NK-92 (cell line): ENCODE data around the gene LINGO1.

ENCODE experiments used
- DNase-seq: peaks from one replicate; lab custom pipeline; 2025; ENCODE audit not compliant: unreplicated experiment; lab: John Stamatoyannopoulos, UW

Gene LINGO1

GRCh38 chr15:77617476-77618230, 15.1 kb downstream of the LINGO1 start:
- DNase-seq: no peak

GRCh38 chr15:77616072-77616471, 16.6 kb downstream of the LINGO1 start:
- no peak for DNase-seq

- DNase-seq: no peak
Measured at GRCh38 chr15:77615472-77615871, 17.2 kb downstream of the LINGO1 start.

GRCh38 chr15:77614251-77614806, 18.4 kb downstream of the LINGO1 start:
- no peak for DNase-seq

DNA sequence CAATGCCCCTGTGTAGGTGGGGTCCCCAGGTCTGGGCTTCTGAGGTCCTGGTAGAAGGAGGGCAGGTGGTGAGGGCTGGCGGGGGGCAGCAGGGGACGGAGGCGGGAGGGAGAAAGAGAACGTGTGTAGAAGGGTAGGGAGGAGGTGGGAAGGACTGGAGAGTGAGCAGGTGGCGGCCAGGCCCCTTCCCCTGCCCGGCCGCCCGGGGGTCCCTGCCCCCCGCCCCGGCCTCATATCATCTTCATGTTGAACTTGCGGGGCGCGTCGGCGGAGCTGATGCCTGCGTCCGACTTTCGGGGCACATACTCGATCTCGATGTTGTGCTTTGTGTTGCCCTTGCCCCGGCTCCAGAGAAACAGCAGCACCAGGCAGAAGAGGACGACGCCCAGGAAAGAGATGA, 18.9 kb downstream of the LINGO1 start:
- DNase-seq: no peak

- DNase-seq: no peak
Measured at GRCh38 chr15:77612958-77613601, 19.6 kb downstream of the LINGO1 start.

DNA sequence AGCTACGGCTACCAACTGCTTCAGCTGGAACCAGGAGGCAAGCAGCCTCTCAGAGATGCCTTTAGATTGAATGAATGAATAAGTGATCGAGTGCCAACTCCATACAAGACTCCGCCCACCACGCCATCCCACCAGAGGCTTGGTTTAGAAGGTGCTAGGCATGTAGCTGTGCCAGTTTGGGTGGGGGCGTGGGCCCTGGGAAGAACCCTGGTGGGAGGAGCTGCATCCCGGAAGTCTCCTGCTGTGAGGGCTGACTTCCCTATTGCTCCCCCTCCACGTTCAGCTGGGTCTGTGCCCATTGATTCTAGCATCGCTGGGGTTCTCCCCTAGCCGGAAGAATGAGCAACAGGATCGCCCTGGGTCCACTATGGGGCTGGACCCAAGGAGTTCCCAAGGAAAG, 20.9 kb downstream of the LINGO1 start:
- no peak for DNase-seq

DNA sequence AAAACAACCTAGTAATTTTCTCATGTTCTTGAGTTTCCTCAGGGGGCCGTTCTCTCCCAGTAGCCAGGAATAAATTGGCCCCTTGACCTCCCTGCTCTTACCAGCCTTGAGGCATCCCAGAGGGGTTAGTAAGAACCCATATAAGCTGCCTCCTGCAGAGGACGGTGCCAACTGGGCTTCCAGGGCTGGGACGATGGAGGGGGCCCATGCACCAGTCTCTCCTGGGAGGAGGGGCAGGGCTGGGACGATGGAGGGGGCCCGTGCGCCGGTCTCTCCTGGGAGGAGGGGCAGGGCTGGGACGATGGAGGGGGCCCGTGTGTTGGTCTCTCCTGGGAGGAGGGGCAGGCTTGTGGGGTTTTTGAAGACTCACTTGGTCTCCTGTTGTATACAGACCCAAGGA, 22.0 kb downstream of the LINGO1 start:
- DNase-seq: no peak

- DNase-seq: no peak
Measured at GRCh38 chr15:77609558-77609957, 23.2 kb downstream of the LINGO1 start.

GRCh38 chr15:77608774-77609173, 23.9 kb downstream of the LINGO1 start:
- no peak for DNase-seq

DNA sequence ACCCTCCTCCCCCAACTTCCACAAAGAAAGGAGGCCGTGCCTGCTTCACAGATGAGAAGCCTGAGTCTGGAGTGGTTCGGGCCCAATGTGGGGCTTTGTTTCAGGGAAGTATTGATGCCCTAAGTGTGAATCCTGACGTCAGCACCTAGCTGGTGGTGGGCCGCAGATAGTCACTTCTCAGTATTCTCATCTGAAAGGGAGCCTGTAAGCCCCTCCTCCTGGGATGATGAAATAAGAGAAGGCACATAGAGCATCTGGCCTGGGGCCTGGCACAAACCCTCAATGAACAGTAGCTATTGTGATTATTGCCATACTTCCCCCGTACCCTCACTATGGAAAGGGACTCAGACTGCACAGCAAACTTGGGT, 24.8 kb downstream of the LINGO1 start:
- no peak for DNase-seq

DNA sequence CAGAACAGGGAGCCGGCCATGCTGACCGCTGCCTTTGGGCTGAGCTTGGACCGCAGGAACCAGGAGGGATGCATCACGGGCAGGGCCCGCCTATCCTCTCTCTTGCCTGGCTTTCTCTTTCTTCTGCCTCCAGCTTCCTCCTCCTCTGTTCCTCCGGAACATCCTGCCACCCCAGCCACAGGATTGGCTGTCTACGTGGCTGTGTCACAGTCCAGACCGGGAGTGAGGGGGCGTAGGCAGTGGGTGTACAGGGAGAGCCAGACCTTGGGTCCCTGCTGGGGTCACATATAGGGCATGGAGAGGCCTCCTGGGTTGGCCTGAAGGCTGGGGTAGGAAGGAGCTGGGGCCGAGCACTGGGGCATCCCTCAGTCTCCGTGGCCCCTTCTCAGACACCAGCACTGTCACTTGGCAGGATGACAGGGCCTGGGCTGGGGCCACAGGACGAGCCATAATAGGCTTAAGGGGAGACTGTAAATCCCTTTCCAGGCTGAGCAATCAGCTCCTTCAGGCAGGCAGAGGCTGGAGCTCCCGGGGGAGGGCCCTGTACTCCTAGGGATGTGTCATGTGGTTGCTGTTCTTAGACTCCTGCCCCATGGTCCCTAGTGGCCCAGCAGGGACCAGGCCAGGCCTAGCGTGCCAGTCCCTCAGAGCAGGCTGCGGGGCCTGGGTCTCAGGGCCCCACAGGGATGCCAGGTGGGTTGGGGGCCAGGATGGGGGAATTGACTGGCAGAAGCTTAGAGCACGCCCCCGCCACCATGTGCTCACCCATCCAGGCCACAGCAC, 25.4 kb downstream of the LINGO1 start:
- DNase-seq: no peak

DNA sequence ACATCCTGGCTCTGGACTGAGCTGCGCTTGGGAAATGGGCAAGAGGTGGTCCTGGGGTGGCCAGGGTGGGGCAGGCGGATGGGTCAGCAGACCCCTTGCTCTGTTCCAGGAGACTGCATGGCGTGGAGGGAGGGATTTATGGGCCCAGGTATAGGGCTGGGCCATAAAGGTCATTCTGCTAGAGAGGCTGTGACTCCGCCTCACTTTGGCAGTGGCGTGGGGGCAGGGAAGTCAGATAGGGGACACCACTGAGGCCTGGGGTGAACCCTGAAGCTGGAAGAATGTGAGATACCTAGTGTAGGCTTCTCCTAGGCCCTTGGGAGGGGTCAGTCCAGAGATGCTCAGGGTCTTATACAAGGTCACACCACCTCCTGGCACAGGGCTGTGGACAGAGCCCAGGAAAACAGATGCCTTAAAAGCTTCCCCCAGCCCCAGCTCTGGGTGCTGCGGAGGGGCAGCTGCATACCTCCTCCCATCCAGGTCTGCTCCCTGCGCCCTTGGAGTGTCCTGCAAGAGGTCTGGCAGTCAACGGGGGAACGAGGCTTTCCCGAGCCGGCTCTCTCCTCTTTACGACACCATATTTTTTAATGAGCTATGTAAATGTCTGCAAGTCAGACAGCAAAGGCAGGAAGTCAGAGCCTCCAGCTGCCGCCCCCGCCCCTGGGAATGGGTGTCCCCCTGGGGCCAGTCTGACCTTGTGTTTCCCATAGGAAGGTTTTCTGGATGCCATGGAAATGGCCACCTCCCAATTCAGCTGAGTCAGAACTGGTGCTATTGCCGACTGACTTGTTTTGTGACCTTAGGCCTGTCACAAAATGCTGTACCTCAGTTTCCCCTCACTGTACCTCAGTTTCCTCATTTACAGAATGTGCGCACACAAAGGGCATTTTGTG, 26.3 kb downstream of the LINGO1 start:
- DNase-seq: no peak

DNA sequence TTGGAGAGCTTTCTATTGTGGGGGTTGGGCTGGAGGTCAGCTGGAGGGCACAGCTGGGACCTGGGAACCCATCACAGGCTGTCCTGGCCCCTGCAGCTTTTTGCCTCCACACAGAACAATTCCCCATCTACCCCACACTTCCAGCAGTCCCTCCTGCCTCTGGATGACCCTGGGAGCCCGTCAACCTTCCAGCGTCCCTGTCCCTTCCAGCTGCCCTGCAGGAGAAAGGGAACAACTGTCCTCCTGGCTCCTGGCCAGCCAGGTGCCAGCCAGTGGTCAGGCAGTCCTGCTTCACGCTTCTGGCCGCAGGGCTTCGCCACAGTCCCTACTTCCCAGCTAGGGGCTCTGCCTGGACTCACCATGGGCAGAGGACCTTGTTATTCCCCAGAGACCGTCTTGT, 27.2 kb downstream of the LINGO1 start:
- DNase-seq: no peak

DNA sequence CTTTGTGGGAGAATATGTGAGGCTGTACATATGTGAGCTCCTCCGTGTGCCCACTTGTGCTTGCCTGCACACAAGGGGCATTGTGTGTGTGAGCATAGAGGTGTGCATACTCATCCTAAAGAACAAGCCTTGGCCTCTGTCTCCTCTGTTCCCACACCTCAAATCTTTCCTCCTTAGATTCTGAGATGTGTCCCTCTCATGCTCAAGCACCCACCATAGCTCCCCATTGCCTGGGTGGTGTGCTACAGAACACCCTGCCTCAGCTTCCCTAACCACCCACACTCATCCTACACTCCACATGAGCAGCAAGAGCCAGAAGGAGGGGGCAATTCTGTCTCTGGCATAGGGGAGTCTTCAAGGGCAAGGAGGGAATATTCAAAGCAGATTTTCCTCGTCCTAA, 27.7 kb downstream of the LINGO1 start:
- no peak for DNase-seq

GRCh38 chr15:77603611-77604336, 28.9 kb downstream of the LINGO1 start:
- DNase-seq: no peak

GRCh38 chr15:77602800-77603199, 29.9 kb downstream of the LINGO1 start:
- no peak for DNase-seq

DNA sequence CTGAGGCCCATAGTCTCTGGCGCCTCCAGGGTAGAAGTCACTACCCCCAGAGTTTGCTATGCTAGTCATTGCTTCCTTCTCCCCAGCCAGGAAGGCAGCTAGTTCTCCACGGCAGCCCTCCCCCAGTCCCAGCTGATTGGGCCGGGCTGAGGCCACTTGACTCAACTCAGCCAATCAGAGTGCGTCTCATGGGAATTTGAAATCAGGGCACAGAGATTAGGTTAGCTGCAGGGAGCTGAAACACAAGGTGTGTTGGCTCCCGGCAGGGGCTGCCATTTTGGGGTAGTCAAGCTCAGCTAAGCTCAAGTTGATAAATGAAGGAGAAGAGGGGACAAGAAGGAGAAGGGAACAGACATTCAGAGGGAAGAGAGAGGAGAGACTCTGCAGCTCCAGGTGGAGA, 32.8 kb downstream of the LINGO1 start:
- DNase-seq: no peak

- no peak for DNase-seq
Measured at GRCh38 chr15:77599357-77599756, 33.4 kb downstream of the LINGO1 start.

DNA sequence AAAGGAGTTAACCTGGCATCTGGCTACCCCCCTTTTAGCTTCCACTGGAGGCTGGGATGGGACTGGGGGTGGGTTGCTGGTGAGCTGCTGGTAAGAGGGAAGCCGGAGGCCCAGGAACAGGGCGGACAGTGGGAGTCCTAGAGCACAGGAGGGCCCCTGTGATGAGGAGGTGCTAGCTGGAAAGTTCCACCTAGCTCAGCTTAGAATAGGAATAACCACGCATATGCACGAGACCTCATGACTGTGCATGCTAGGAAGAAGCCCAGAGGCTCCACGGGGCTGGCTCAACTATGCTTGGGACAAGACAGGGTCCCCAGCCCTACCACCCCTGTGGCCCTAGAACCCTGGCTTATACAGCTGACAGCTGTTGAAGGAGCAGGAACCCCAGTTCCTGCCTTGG, 34.1 kb downstream of the LINGO1 start:
- DNase-seq: no peak
